PFSK-1 (cell line): ENCODE measurements around the gene BMP7.

ENCODE experiments used
- FOXP2 ChIP-seq: optimal IDR thresholded peaks from 2 replicates; pipeline ENCODE3; 2011; ENCODE audit warnings: borderline replicate concordance, control low read depth, inconsistent platforms; ENCODE audit not compliant: insufficient read depth; ENCODE audit errors: extremely low read length, extremely low read depth
- POLR2AphosphoS5 ChIP-seq: IDR thresholded peaks from 2 replicates; pipeline ENCODE4 v1.6.1; 2012; ENCODE audit warnings: low read depth, mild to moderate bottlenecking, control low read depth, low read length, moderate library complexity
- REST ChIP-seq, 2 experiments: IDR thresholded peaks; 2 replicates each; pipeline versions ENCODE4 v1.6.1 to v1.8.0; 2011 to 2012; ENCODE audit warnings: low read depth in 2 of 2, low read length in 2 of 2, control low read depth in 1 of 2, inconsistent platforms in 1 of 2, mild to moderate bottlenecking in 1 of 2, moderate library complexity in 1 of 2; ENCODE audit not compliant: insufficient read depth in 1 of 2
- SIN3A ChIP-seq: IDR thresholded peaks from 2 replicates; pipeline ENCODE4 v1.6.1; 2012; ENCODE audit warnings: mild to moderate bottlenecking, low read length, moderate library complexity, borderline replicate concordance; ENCODE audit not compliant: insufficient read depth
- TAF1 ChIP-seq: IDR thresholded peaks from 2 replicates; pipeline ENCODE4 v1.6.1; 2012; ENCODE audit warnings: low read length, control low read depth, borderline replicate concordance; ENCODE audit not compliant: insufficient read depth

The BMP7 gene

GRCh38 chr20:57215426-57215825 is 51.0 kb downstream of the BMP7 start:
- TF ChIP-seq FOXP2 (no peak), SIN3A (no peak), POLR2AphosphoS5 (no peak), TAF1 (no peak), REST (IDR thresholded peaks at IDR 0.05; ENCODE audit: insufficient read depth in 1 of 2, low read depth in 2 of 2, low read length in 2 of 2) (no peak)

GRCh38 chr20:57214948-57215347 is 51.5 kb downstream of the BMP7 start:
- TF ChIP-seq FOXP2 (no peak), TAF1 (no peak), REST (IDR thresholded peaks at IDR 0.05; ENCODE audit: insufficient read depth in 1 of 2, low read depth in 2 of 2, low read length in 2 of 2) (no peak), SIN3A (no peak)

- TF ChIP-seq FOXP2 (no peak), POLR2AphosphoS5 (no peak), REST (IDR thresholded peaks at IDR 0.05; ENCODE audit: insufficient read depth in 1 of 2, low read depth in 2 of 2, low read length in 2 of 2) (no peak), TAF1 (no peak), SIN3A (no peak)
Measured at GRCh38 chr20:57214427-57214826, 52.0 kb downstream of the BMP7 start.

- TF ChIP-seq SIN3A (no peak), REST (IDR thresholded peaks at IDR 0.05; ENCODE audit: insufficient read depth in 1 of 2, low read depth in 2 of 2, low read length in 2 of 2) (no peak), TAF1 (no peak), FOXP2 (no peak), POLR2AphosphoS5 (no peak)
Measured at GRCh38 chr20:57213924-57214323, 52.5 kb downstream of the BMP7 start.

- TF ChIP-seq POLR2AphosphoS5 = no peak
Measured at GRCh38 chr20:57213291-57213690, 53.1 kb downstream of the BMP7 start.
